GF-D8 (cell line): ENCODE measurements around the gene ZSCAN5B.

Experiments used
- DNase-seq: peaks from one replicate; lab custom pipeline; 2025; lab: John Stamatoyannopoulos, UW

ZSCAN5B gene

DNA sequence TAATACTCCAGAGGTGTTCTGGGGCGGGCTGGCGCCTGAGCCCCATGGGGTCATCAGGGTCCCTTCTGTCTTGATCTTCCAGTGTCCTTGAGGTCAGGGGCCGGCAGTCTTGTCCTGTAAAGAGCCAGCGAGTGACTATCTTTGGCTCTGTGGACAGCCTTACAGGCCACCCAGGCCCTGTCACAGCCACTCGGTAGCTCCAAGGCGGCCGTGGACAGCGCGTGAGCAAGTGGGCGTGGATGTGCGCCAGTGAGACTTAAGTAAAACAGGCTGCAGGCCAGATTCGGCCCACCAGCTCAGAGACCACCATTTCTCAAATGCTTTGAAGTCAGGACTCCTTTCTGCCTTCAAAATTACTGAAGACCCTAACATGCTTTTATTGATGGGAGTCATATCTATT lies 52.8 kb downstream of the ZSCAN5B start:
- no peak for DNase-seq

DNA sequence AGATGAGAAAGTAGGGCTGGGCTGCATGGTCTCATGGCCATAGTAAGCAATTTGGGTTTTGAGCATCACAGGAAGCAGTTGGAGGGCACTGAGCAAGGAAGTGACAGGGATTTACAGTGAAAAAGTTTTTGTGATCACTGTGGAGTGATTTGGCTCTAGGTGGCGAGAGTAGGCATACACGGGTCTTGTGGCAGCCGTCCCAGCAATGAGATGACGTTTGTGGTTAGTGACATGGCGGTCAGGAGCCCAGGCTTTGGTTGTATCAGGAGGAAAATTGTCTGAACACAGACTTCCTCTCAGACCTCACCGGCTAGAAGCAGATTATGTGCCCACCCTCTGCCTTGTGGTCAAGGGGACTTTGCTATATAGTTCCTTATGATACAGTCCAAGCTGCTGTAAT lies 53.2 kb downstream of the ZSCAN5B start:
- no peak for DNase-seq

GRCh38 chr19:56142897-56143434 lies 54.6 kb downstream of the ZSCAN5B start:
- DNase-seq, result no peak

DNA sequence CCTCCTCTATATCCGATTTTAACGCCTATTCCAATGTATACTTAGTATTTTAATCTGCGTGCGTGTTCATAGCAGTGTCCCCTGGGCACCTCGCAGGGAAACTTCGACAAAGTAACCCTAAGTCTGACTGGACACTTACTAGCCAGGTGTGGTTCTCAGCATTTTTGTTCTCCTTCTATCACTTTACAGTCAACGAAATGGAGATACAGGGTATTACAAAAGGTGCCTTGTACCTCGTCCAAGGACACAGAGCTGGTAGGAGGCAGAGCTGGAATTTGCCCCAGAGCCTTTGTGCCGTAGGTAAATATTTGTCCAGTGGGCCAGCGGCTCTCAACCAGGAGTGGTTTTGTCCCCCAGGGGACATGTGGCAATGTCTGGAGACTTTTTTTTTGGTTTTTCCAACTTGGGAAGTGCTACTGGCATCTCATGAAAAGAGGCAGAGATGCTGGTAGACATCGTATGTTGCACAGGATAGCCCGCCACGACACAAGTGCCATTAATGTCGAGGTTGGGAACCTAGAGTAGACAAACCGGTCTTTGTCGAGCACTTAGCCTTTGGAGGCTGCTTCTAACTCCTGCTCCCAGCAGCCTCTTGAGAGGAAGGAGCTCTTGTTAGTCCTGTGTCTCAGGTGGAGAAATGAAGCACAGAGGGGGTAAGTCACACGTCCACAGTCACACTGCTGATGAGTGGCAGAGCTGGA lies 55.3 kb downstream of the ZSCAN5B start:
- no peak for DNase-seq

- DNase-seq, result no peak
These were observed 56.1 kb downstream of the ZSCAN5B start for GRCh38 chr19:56141417-56141993.

DNA sequence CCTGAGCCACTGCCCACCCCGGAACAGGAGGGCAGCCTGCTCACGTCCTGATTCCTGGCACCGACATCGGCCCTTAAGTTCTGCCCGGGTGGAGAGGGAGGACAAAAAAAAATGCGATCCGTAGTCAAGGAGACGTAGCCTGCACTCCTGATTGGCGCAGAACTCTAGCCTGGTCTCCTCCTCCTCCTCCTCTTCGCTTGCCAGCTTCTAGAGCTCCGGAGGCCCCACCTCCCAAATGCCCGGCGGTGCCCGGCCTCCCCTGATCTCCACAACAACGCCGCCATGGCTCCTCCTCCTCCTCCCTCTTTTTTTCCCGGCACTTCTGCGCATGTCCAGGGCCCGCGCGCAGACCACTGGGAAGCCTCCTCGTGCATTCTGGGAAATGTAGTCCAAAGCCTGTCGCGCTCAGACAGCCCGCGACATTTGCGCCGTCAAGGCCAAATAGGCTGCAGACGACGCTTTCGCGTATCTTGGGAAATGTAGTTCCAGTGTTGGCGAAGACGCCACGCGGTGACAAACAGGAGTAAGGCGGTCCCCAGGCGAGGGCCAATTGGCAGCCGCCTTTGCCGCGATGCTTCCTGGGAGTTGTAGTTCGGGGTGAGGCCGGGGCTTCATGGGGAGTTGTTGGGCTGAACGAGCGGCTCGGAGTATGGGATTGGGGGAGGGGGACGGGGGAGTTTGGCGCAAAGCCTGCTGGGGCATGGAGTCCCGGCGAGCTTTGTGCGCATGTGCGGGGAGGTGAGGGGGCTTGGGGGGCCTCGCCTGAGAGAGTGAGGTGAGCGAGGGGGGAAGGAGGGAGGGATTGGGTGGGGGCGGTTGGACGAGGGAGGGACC lies 56.8 kb downstream of the ZSCAN5B start, which contains the start of gene ZNF444:
Gene ZNF444 (plus strand): TSS at position 705 of the 834 bp plus-strand sequence. CDS start 5,625 bp downstream, outside the sequence.
- peak; percentile 96 for DNase-seq

DNA sequence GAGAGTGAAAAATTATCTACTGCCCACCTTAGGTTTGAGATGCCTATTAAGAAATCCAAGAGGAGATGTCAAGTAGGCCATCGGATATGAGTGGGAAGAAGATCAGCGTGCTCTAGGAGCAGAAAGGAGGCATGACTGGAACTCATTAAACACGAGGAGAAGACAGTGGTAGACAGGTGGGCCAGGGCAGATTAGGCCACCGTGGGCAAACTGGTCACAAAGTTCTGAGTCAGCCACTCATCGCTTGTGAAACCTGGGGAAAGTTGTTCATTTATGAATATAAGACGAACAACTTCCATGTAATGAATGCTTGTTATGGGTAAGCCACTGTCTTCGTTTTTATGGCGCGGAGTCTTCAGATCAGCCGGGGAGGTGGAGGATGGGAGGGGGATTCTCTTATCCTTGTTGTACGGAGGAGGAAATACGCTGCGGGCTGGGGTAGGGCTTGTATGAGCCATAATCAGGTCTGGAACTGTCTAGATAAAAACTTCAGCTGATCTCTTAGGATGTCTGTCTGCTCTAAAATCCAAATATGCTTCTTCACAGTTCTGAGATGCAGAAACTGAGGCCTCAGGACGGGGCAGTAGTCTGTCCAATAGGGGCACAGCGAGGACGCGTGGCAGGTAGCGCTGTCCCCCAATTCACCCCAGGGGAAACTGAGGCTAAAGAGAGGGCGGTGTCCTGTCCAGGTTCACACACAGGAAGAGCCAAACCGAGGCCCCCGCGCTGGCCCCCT lies 57.6 kb downstream of the ZSCAN5B start:
- DNase-seq, result no peak
